Fibroblast of mammary gland (primary cell): ENCODE results near the gene DNMBP.

ENCODE experiments used
- DNase-seq: peaks from one replicate; pipeline ENCODE4 v3.0.0-alpha.2; 2010; ENCODE audit warnings: low read depth
- H3K4me3 ChIP-seq: 2 replicates; pipeline ENCODE4 v1.5.1; 2011; ENCODE audit warnings: low read depth, mild to moderate bottlenecking, low read length, moderate library complexity; ENCODE audit not compliant: control insufficient read depth
- CTCF ChIP-seq: conservative IDR thresholded peaks from 2 replicates; pipeline ENCODE4 v1.5.1; 2011; ENCODE audit warnings: low read depth, low read length, inconsistent platforms; ENCODE audit not compliant: control insufficient read depth, insufficient read depth

The DNMBP gene

GRCh38 chr10:99976886-99977665 lies 32.7 kb downstream of the DNMBP start:
- no peak for TF ChIP-seq CTCF
- no peak overlapping the region for H3K4me3 ChIP-seq
- DNase-seq = peak; percentile 99

- no peak for TF ChIP-seq CTCF
- no peak overlapping the region for H3K4me3 ChIP-seq
- DNase-seq = peak; percentile 88
Measured at GRCh38 chr10:99975942-99976809, 33.6 kb downstream of the DNMBP start.

GRCh38 chr10:99975106-99975829 lies 34.5 kb downstream of the DNMBP start:
- DNase-seq = no peak
- H3K4me3 ChIP-seq = no peak overlapping the region
- no peak for TF ChIP-seq CTCF

DNA sequence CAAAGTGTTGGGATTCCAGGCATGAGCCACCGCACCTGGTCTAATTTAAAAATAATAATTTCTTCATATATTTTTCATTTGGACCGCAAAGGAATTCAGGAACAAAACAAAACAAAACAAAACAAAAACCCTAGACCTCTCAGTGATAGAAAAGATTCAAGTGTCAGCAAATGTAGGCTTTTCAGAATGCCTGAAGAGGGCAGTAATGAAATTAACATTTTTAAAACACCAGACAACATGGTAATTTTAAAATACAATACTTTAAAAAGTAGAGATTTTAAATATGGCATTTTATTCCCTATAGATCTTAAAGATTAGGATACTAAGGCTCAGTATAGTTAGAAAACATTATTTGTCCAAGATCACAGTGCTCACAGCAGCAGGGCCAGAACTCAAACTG lies 36.6 kb downstream of the DNMBP start:
- no peak for DNase-seq
- TF ChIP-seq CTCF = peak; percentile 36
- H3K4me3 ChIP-seq = no peak overlapping the region

GRCh38 chr10:99967961-99968360 lies 41.8 kb downstream of the DNMBP start:
- TF ChIP-seq CTCF = no peak
- DNase-seq = no peak
- H3K4me3 ChIP-seq = no peak overlapping the region

DNA sequence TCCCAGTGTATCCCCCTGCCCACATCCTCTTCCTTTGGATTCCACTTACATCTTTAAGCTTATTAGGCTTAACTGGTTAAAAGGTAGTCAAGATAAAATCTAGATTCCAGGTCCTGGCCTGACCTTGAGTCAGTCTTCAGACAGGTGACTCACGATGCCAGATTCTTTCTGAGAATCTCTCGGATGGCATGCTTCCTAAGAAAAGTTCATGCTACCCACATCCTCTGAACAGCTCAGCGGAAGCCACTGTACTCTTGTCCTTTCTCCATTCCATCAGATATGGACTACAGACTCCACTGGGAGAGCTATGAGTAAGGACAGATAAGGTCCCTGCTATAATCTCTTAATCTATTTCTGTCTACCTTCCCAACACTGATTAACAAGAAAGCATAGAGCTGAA lies 43.4 kb downstream of the DNMBP start:
- DNase-seq = peak; percentile 92
- TF ChIP-seq CTCF = no peak
- no peak overlapping the region for H3K4me3 ChIP-seq
